HG03175 (cell line): ENCODE measurements around the gene THSD7A.
"Not testable (repeated sequence)": the region's sequence is repeated elsewhere in the genome, so short reads cannot be mapped to it uniquely, and the experiment has no call there.

ENCODE experiments used
- ATAC-seq: cut with Tn5 transposase; IDR thresholded peaks from one replicate; pipeline ENCODE4 v1.9.1; 2021; ENCODE audit warnings: mild to moderate bottlenecking, moderate library complexity; ENCODE audit not compliant: unreplicated experiment

Gene THSD7A

DNA sequence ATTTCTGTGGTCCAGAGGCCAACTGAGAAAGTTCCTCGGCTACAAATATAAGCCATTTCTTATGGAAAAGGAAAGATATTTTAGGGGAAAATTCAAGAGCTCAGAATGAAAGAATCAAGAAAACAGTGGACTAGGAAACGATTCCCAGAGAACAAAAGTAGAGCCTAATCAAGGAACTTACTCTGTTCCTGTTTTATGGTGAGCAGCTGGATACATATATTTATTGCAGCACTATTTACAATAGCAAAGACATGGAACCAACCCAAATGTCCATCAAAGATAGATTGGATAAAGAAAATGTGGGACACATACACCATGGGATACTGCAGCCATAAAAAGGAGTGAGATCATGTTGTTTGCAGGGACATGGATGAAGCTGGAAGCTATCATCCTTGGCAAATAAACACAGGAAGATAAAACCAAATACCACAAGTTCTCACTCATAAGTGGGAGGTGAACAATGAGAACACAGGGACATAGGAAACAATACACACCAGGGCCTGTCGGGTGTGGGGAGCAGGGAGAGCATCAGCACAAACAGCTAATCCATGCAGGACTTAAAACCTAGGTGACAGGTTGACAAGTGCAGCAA lies 298.7 kb downstream of the THSD7A start:
- ATAC-seq, result no peak

- no peak for ATAC-seq
Observed at GRCh38 chr7:11529382-11529781, 302.6 kb downstream of the THSD7A start.

GRCh38 chr7:11527707-11528106 lies 304.3 kb downstream of the THSD7A start:
- ATAC-seq, result no peak

DNA sequence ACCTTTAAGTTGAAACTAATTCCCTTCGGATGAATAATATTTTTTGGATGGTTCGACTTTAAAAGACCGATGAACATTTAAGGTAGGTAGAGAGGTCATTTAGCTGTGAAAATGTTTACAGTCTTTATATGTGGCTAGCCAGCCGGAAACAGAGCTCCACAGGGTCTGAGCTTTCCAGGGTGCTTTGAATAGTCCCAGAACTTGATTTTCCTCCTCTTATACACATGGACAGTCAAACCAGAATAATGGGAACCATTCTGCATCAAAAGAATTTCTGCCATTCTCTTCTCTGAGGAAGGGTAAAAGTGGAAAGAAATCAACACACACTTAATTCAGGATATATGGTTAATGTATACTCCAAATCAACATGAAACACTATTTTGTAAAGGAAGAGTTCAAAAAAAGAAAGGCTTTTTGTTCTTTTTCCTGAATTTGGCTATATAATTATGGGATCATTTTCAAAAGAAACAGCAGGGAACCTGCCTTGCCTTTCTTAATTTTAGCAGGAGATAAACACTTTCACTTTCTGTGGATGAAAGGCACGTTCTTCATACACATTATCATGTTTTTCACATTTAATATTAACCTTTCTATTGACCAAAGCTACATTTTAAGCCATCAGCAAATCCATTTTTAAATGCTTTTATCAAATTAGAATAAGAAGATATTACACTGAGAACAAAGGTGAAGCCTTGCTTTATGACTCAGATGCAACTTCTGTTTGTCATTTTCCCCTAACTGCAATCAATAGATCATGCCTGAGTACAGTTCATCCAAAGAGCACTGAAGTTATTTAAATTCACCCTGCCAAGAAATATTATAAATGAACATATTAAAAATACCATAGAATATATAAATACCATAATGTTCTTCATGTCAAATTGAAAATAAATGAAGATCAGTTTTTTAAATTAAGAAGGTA lies 307.3 kb downstream of the THSD7A start:
- ATAC-seq, result no peak

GRCh38 chr7:11521964-11522499 lies 310.0 kb downstream of the THSD7A start:
- ATAC-seq, result not testable (repeated sequence)

GRCh38 chr7:11517853-11518252 lies 314.1 kb downstream of the THSD7A start:
- no peak for ATAC-seq

- no peak for ATAC-seq
Observed at GRCh38 chr7:11516328-11516727, 315.7 kb downstream of the THSD7A start.

DNA sequence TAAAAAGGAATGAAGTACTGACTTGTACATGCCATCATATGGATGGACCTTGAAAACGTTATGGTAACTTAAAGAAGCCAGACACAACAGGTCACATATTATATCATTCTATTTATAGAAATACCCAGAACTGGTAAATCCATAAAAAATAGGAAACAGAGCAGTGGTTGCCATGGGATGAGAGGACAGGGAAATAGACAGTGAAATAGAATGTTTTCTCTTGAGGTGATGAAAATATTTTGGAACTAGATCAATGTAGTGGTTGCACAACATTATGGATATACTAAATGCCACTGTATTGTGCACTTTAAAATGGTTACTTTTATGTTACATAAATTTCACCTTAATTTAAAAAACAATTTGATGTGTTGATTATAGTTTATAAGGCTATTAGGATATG lies 318.5 kb downstream of the THSD7A start:
- no peak for ATAC-seq

DNA sequence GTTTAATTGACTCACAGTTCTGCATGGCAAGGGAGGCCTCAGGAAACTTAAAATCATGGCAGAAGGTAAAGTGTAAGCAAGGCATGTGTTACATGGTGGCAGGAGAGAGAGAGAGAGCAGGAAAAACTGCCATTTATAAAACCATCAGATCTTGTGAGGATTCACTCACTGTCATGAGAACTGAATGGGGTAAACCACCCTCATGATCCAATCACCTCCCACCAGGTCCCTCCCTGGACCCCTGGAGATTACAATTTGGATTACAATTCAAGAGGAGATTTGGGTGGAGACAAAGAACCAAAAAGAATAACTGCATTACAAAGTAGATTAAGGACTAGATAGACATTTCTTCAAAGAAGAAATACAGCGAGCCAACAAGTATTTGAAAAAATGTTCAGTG lies 324.1 kb downstream of the THSD7A start:
- no peak for ATAC-seq

GRCh38 chr7:11506417-11506816 lies 325.6 kb downstream of the THSD7A start:
- no peak for ATAC-seq

GRCh38 chr7:11505471-11505985 lies 326.5 kb downstream of the THSD7A start:
- ATAC-seq, result no peak

- ATAC-seq, result no peak
Observed at GRCh38 chr7:11492307-11492706, 339.7 kb downstream of the THSD7A start.

DNA sequence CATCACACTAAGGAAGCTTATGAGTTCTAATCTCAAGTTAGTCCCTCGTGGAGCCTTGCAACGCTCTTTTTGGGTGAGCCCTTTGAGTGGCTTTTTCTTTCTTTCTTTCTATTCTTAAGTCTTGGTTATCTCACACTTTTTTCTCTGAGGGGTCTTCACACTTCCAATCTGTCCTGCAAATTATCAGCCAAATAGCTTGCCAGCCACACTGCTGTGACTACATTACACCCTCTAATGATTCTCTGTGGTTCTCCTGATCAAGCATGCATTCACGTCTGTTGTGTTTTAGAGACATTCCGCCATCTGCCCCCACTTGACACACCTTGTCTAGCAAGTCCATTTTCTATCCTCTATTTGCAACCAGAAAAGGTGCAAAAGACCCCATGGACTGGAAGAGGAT lies 340.2 kb downstream of the THSD7A start:
- ATAC-seq, result no peak

- ATAC-seq, result no peak
Observed at GRCh38 chr7:11489280-11489679, 342.7 kb downstream of the THSD7A start.

DNA sequence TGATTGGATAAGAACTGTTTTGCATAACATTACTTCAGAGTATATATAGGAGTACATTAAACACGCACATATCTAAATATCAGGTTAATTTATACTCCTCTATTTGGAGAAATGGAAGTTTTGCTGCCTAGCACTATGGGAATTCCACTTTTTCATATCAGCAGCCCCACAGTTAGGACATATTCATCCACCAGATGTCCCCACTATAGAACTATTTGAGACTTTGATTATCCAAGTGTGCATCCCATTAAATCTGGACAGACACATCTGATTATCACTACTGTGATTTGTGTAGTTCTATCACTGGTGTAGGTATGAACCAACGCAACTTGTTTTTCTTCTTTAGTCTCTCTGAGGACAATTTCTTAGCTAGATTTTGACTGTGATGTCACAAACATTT lies 345.7 kb downstream of the THSD7A start:
- no peak for ATAC-seq

DNA sequence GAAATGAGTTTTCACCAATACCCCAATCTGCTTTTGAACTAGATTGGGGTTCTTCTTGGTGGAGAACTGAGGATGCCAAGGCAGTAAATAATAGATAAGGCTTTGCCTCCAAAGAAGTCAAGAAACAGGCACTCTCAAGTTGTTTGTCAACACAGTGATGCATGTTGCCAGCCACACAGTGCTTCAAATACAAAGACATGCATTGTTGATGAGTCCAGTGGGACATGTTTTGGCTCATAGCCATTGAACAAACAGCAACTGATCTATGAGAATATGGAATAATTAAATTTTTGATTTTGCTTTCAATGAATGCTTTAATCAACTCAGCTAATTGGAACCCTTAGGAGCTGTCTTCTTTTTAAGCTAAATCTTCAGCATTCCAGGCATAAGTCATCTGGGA lies 346.4 kb downstream of the THSD7A start:
- no peak for ATAC-seq

DNA sequence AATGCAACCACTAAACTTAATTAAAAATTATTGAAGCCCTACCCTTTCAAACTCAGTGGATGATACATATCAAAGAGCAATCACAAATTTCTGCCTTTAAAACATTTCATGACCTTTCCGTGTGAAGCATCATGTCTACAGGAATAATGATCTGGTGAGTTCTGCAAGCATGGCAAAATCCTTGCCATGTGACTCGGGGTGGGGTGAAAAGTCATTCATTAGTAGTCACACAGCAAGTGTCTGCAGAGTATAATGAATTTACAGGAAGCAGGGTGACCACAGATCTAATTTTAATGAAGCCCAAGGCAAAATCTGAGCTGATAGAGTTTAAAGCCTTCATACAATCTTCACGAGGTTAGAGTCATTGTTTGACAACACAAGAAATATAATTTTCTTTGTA lies 351.9 kb downstream of the THSD7A start:
- no peak for ATAC-seq

DNA sequence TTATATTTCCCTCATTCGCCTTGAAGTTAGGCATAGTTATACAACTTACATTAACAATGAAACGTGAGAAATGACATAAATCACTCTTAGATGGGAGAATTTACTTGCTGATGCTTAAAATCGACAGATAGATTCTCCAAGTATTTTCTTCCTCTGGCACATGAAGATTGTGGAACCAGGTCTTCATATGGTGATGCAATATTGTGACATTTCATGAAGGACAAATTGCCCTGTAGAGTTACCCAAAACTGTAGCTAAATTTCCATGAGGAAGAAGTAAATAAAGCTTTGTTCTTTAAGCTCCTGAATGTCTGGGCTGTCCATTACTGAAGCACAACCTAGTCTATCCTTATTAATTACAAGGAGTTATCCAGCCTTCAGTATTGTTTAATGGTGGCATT lies 353.1 kb downstream of the THSD7A start:
- no peak for ATAC-seq

DNA sequence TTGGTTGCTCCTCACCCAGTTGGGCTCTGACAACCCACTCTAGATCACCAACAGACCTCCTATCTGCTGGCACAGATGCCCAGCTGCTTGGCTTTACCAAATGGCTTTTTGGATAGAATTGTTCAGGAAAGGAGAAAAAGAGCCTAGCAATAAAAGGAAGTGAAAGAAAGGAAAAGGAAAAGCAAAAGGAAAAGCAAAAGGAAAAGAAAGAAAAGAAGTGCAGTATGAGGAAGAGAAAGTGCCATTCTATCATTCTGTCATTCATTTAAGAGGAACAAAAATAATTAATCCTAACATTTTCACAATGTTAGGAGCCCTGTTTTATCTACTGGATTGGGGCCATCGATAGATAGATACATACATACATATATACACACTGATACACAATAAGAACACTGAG lies 353.6 kb downstream of the THSD7A start:
- ATAC-seq, result no peak

- no peak for ATAC-seq
Observed at GRCh38 chr7:11474902-11475585, 357.0 kb downstream of the THSD7A start.

DNA sequence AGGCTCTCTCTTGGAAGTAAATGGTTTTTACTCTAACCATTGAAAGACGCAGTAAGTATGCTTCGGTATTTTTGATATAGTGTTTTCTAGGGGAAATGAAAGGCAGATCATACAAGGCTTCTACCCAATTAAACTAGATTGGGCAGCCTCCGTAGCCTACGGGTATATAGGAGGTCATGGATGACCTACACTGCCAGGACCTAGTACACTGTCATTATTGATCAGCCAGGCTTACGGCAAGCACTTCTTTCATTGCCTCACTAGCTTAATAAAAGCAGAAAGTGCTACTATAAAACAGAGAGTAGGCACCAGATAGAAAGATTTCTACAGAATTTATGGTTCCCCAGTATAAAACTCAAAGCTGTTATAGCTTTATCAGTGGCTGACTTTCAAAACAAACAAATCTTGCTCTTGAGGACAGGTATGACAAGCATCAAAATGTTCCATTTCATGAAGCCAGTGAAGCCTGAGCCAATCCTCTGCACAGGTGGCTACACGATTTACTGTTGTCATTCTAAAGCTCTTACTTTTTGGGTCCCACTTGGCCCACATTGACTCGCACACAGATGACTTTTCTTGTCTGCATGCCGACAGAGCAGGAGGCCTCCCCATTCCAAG lies 358.1 kb downstream of the THSD7A start:
- no peak for ATAC-seq
